K562 (cell line): Measurements from ENCODE around the gene CTNNBL1.

ENCODE experiments used
- NFE2L1 ChIP-seq: fragments of 450-650 bp; IDR thresholded peaks from 2 replicates; pipeline ENCODE4 v1.6.1; 2016; ENCODE audit warnings: missing genetic modification characterization, low read depth, mild to moderate bottlenecking, missing compliant biosample characterization, moderate library complexity, borderline replicate concordance
- POLR2AphosphoS5 ChIP-seq: IDR thresholded peaks from 2 replicates; pipeline ENCODE4 v1.6.1; 2011; ENCODE audit warnings: mild to moderate bottlenecking, low read depth, low read length, moderate library complexity; ENCODE audit not compliant: control insufficient read depth, insufficient read depth
- ZNF24 ChIP-seq: fragments of 450-650 bp; IDR thresholded peaks from 2 replicates; pipeline ENCODE4 v1.6.1; 2016
- ZNF76 ChIP-seq: fragments of 250-450 bp; sonication (Bioruptor Pico); IDR thresholded peaks from 2 replicates; pipeline ENCODE4 v1.4.0; 2020; ENCODE audit warnings: mild to moderate bottlenecking, moderate library complexity, borderline replicate concordance
- TF ChIP-seq, protein P1 (sequence below): fragments of 150-350 bp; IDR thresholded peaks from 2 replicates; pipeline ENCODE4 v1.6.1; 2014; ENCODE audit warnings: low read depth, mild to moderate bottlenecking, low read length, borderline replicate concordance

DNA sequence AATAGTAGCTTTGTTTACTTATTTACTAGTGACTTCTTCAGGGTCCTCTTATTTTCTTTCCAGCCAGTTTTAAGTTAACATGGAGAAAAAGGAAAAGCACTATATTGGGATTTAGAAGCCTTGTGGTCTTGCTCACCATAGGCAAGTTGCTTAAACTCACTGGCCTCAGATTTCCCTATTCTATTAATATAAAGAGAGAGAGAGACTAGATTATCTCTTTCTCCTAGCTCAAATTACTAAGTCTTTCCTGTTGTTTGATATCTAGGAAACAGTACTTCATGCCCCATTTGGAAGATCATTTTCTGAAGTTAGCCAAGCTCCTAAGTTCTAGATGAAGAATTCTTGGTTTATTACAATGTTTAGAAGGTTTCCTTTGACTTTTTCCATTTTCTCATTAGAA lies 32.5 kb downstream of the CTNNBL1 start:
- no peak for TF ChIP-seq ZNF24
- no peak for TF ChIP-seq ZNF76 (CRISPR knock-in tag)
- TF ChIP-seq NFE2L1 (tag) = no peak
- TF ChIP-seq, protein P1, sequence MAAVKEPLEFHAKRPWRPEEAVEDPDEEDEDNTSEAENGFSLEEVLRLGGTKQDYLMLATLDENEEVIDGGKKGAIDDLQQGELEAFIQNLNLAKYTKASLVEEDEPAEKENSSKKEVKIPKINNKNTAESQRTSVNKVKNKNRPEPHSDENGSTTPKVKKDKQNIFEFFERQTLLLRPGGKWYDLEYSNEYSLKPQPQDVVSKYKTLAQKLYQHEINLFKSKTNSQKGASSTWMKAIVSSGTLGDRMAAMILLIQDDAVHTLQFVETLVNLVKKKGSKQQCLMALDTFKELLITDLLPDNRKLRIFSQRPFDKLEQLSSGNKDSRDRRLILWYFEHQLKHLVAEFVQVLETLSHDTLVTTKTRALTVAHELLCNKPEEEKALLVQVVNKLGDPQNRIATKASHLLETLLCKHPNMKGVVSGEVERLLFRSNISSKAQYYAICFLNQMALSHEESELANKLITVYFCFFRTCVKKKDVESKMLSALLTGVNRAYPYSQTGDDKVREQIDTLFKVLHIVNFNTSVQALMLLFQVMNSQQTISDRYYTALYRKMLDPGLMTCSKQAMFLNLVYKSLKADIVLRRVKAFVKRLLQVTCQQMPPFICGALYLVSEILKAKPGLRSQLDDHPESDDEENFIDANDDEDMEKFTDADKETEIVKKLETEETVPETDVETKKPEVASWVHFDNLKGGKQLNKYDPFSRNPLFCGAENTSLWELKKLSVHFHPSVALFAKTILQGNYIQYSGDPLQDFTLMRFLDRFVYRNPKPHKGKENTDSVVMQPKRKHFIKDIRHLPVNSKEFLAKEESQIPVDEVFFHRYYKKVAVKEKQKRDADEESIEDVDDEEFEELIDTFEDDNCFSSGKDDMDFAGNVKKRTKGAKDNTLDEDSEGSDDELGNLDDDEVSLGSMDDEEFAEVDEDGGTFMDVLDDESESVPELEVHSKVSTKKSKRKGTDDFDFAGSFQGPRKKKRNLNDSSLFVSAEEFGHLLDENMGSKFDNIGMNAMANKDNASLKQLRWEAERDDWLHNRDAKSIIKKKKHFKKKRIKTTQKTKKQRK = no peak
- no peak for TF ChIP-seq POLR2AphosphoS5
